Nephron progenitor cell (in vitro differentiated cells): ENCODE measurements around the gene TAS2R39.

Source experiments
- DNase-seq: peaks from one replicate; pipeline ENCODE4 v3.0.0; 2021
- H3K27ac Mint-ChIP-seq: 2 replicates; pipeline ENCODE4 v1.8.0; 2021; ENCODE audit warnings: mild to moderate bottlenecking, moderate library complexity, mixed read lengths
- H3K27me3 Mint-ChIP-seq: 2 replicates; pipeline ENCODE4 v1.8.0; 2021; ENCODE audit warnings: mild to moderate bottlenecking, low read depth, mixed read lengths; ENCODE audit not compliant: poor library complexity
- H3K36me3 Mint-ChIP-seq: 2 replicates; pipeline ENCODE4 v1.8.0; 2021; ENCODE audit warnings: low read depth, mixed read lengths
- H3K4me1 Mint-ChIP-seq: 2 replicates; pipeline ENCODE4 v1.8.0; 2021; ENCODE audit warnings: mixed read lengths
- H3K4me3 Mint-ChIP-seq: 2 replicates; pipeline ENCODE4 v1.8.0; 2021; ENCODE audit warnings: mild to moderate bottlenecking, moderate library complexity, mixed read lengths
- H3K9me3 Mint-ChIP-seq: 2 replicates; pipeline ENCODE4 v1.8.0; 2021; ENCODE audit warnings: mild to moderate bottlenecking, moderate library complexity, mixed read lengths
- TF ChIP-seq, protein P1 (sequence below): fragments of 200-600 bp; sonication (generic); IDR thresholded peaks from 2 replicates; pipeline ENCODE4 v1.5.0; 2021; ENCODE audit warnings: antibody characterized with exemption

Gene TAS2R39

DNA sequence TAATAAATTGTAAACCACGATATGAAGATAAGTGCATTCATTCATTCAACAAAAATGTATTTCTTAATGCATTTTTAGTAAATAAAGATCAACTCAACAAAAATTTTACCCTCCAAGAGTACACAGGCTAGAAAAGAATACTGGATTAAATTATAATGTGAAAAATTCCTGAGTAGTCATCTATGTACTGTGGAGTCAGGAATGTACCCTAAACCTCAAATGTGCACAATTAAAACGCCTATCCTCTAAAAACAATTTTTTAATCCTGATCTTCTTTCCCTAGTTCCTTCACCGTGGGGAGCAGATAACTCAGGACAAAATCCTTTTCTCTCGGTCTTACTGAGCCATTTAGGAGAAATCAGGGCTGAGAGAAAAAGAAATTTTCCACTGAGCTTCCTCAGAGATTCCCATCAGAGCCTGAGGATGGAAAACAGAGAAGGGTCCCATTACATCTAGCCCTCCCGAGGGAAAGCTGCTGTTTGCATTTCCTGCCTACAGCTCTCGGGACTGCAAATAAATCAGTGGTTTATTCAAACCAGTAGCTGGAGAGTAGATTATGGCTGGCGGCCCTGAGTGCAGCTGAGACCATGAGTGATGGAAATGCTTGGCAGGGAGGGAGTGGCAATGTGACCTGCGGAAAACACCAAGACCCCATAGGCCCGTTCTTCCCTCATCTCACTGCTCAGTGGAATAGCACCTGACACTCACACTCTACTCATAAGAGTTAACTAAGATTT lies 46.0 kb downstream of the TAS2R39 start:
- Mint-ChIP-seq H3K9me3 (peaks cover 11% of the 10 kb centered on the region), H3K4me1 (peaks cover 28% of the 10 kb centered on the region), H3K27me3 (peaks cover 17% of the 10 kb centered on the region), H3K4me3 (no peak overlapping the region), H3K27ac (no peak overlapping the region), H3K36me3 (no peaks in the 10 kb centered on the region)
- DNase-seq: peak; percentile 57
- TF ChIP-seq, protein P1, sequence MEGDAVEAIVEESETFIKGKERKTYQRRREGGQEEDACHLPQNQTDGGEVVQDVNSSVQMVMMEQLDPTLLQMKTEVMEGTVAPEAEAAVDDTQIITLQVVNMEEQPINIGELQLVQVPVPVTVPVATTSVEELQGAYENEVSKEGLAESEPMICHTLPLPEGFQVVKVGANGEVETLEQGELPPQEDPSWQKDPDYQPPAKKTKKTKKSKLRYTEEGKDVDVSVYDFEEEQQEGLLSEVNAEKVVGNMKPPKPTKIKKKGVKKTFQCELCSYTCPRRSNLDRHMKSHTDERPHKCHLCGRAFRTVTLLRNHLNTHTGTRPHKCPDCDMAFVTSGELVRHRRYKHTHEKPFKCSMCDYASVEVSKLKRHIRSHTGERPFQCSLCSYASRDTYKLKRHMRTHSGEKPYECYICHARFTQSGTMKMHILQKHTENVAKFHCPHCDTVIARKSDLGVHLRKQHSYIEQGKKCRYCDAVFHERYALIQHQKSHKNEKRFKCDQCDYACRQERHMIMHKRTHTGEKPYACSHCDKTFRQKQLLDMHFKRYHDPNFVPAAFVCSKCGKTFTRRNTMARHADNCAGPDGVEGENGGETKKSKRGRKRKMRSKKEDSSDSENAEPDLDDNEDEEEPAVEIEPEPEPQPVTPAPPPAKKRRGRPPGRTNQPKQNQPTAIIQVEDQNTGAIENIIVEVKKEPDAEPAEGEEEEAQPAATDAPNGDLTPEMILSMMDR: no peak

GRCh38 chr7:143230602-143231457 lies 47.6 kb downstream of the TAS2R39 start:
- no peak for DNase-seq
- Mint-ChIP-seq H3K36me3 (no peaks in the 10 kb centered on the region), H3K9me3 (peaks cover 21% of the 10 kb centered on the region), H3K27ac (no peak overlapping the region), H3K4me3 (no peak overlapping the region), H3K27me3 (peaks cover 22% of the 10 kb centered on the region), H3K4me1 (peaks cover 28% of the 10 kb centered on the region)
- TF ChIP-seq, protein P1: no peak
